ENCODE data around the gene TMEM213.

TMEM213 gene

GRCh38 chr7:138875794-138876193, 78.0 kb downstream of the TMEM213 start:
- peak; percentile 27 for DNase-seq (ENCODE audit: low read depth, low spot score)

- no peak for DNase-seq (ENCODE audit: low read depth, low spot score)
Measured at GRCh38 chr7:138876326-138876725, 78.5 kb downstream of the TMEM213 start.

GRCh38 chr7:138878051-138878450, 80.3 kb downstream of the TMEM213 start:
- DNase-seq (ENCODE audit: low read depth, low spot score): no peak

GRCh38 chr7:138878856-138879255, 81.1 kb downstream of the TMEM213 start:
- no peak for DNase-seq (ENCODE audit: low read depth, low spot score)

GRCh38 chr7:138879356-138879755, 81.6 kb downstream of the TMEM213 start:
- no peak for DNase-seq (ENCODE audit: low read depth, low spot score)

- DNase-seq (ENCODE audit: low read depth, low spot score): no peak
Measured at GRCh38 chr7:138880881-138881578, 83.2 kb downstream of the TMEM213 start.

- DNase-seq (ENCODE audit: low read depth, low spot score): no peak
Measured at GRCh38 chr7:138881579-138882188, 83.9 kb downstream of the TMEM213 start.

GRCh38 chr7:138882249-138882648, 84.5 kb downstream of the TMEM213 start:
- no peak for DNase-seq (ENCODE audit: low read depth, low spot score)

GRCh38 chr7:138885383-138886147, 87.8 kb downstream of the TMEM213 start:
- no peak for DNase-seq (ENCODE audit: low read depth, low spot score)

GRCh38 chr7:138886501-138886917, 88.7 kb downstream of the TMEM213 start:
- DNase-seq (ENCODE audit: low read depth, low spot score): no peak

GRCh38 chr7:138887085-138887710, 89.4 kb downstream of the TMEM213 start:
- no peak for DNase-seq (ENCODE audit: low read depth, low spot score)

Data from activated naive CD8-positive, alpha-beta T cell treated with anti-CD3 and anti-CD28 coated beads, Interleukin-2, amount 50 U/mL, for 16 hours (primary cell).